A549 (cell line): Measurements from ENCODE around the gene CTNNBIP1. TPM values are rescaled to one million over a fixed set of nuclear protein-coding genes. Genes with fewer than 3 reads are reported as not detected.

Experiments used
- ATAC-seq, 2 experiments: fragments of 200-7000 bp in 1 of 2; fragments of >200 bp in 1 of 2; cut with Nextera tagmentation in 1 of 2; cut with Tn5 transposase in 1 of 2; 3 replicates each; pipeline versions ENCODE4 v1.8.0 to v1.9.1; 2018 to 2020; ENCODE audit warnings: mild to moderate bottlenecking in 1 of 2, moderate library complexity in 1 of 2
- CTCF ChIA-PET: fragments of 300-600 bp; sonication (Branson Sonifier 250); formaldehyde crosslinking; extraction: SDS; loops from one replicate; lab custom pipeline; 2021; ENCODE audit warnings: antibody characterized with exemption, inconsistent platforms; lab: Yijun Ruan, JAX
- POLR2A ChIA-PET: fragments of 350-600 bp; formaldehyde crosslinking; extraction: SDS; loops from one replicate; lab custom pipeline; 2021; ENCODE audit warnings: antibody characterized with exemption, inconsistent platforms; lab: Yijun Ruan, JAX
- DNase-seq, 2 experiments: peaks; one replicate each; pipeline versions ENCODE4 v3.0.0 to v3.0.0-alpha.2; 2011 to 2016; ENCODE audit warnings: low read depth in 1 of 2, low spot score in 1 of 2
- FAIRE-seq: peaks from 2 replicates; lab custom pipeline; 2011; peaks lifted over from hg19 to GRCh38; lab: Jason Lieb, UNC
- H3K27ac ChIP-seq, 2 experiments: fragments of >200 bp; sonication (Bioruptor Twin); formaldehyde crosslinking; 3 replicates each; pipeline ENCODE4 v1.5.1; 2016 to 2017
- H3K4me1 ChIP-seq: fragments of >200 bp; sonication (Bioruptor Twin); formaldehyde crosslinking; 3 replicates; pipeline ENCODE4 v1.6.1; 2016
- H3K4me2 ChIP-seq: fragments of >200 bp; sonication (Bioruptor Twin); formaldehyde crosslinking; 3 replicates; pipeline ENCODE4 v1.6.1; 2016
- H3K4me3 ChIP-seq: fragments of >200 bp; sonication (Bioruptor Twin); formaldehyde crosslinking; 3 replicates; pipeline ENCODE4 v1.5.1; 2016
- H3K9me3 ChIP-seq: fragments of >200 bp; sonication (Bioruptor Twin); formaldehyde crosslinking; 3 replicates; pipeline ENCODE4 v1.6.1; 2016
- BHLHE40 ChIP-seq: IDR thresholded peaks from 2 replicates; pipeline ENCODE4 v1.6.1; 2012; ENCODE audit warnings: low read depth, low read length, inconsistent platforms
- CHD2 ChIP-seq: fragments of 150-350 bp; IDR thresholded peaks from 2 replicates; pipeline ENCODE4 v1.6.1; 2014; ENCODE audit warnings: low read length; ENCODE audit not compliant: partially characterized antibody
- EHF ChIP-seq: fragments of 250-450 bp; sonication (Bioruptor Pico); IDR thresholded peaks from 2 replicates; pipeline ENCODE4 v1.5.0; 2020; ENCODE audit warnings: mild to moderate bottlenecking
- EHMT2 ChIP-seq: fragments of 200-600 bp; sonication (generic); IDR thresholded peaks from 2 replicates; pipeline ENCODE4 v1.6.1; 2016; ENCODE audit warnings: antibody characterized with exemption, low read depth, mild to moderate bottlenecking, moderate library complexity
- EP300 ChIP-seq, 2 experiments: fragments of >200 bp; sonication (Bioruptor Twin); formaldehyde crosslinking; IDR thresholded peaks; 2 replicates in 1 of 2; 3 replicates in 1 of 2; pipeline ENCODE4 v1.6.1; 2016 to 2017
- FOSB ChIP-seq: fragments of 250-450 bp; sonication (Bioruptor Pico); IDR thresholded peaks from 2 replicates; pipeline ENCODE4 v1.5.0; 2020; ENCODE audit warnings: mild to moderate bottlenecking, moderate library complexity
- HDAC2 ChIP-seq: fragments of 200-600 bp; sonication (generic); IDR thresholded peaks from 2 replicates; pipeline ENCODE4 v1.6.1; 2016
- HOXA7 ChIP-seq: fragments of 250-450 bp; sonication (Bioruptor Pico); IDR thresholded peaks from 2 replicates; pipeline ENCODE4 v1.5.0; 2020; ENCODE audit warnings: mild to moderate bottlenecking, moderate library complexity
- JUN ChIP-seq, 2 experiments: fragments of >200 bp; sonication (Bioruptor Twin); formaldehyde crosslinking; IDR thresholded peaks; 2 replicates in 1 of 2; 3 replicates in 1 of 2; pipeline ENCODE4 v1.6.1; 2016 to 2017
- KDM1A ChIP-seq: fragments of 200-600 bp; sonication (generic); IDR thresholded peaks from 2 replicates; pipeline ENCODE4 v1.6.1; 2016; ENCODE audit warnings: low read depth, mild to moderate bottlenecking
- MAFK ChIP-seq: fragments of 450-650 bp; IDR thresholded peaks from 2 replicates; pipeline ENCODE4 v1.6.1; 2014; ENCODE audit not compliant: partially characterized antibody
- MAZ ChIP-seq: fragments of 150-350 bp; IDR thresholded peaks from 2 replicates; pipeline ENCODE4 v1.6.1; 2014; ENCODE audit warnings: antibody characterized with exemption, low read depth, low read length, borderline replicate concordance
- MYC ChIP-seq: IDR thresholded peaks from 2 replicates; pipeline ENCODE4 v1.6.1; 2012; ENCODE audit warnings: mild to moderate bottlenecking, inconsistent platforms, low read length, improper control_type of control experiment, borderline replicate concordance
- NPAS2 ChIP-seq: fragments of 250-450 bp; sonication (Bioruptor Pico); IDR thresholded peaks from 2 replicates; pipeline ENCODE4 v1.8.0; 2022; ENCODE audit warnings: mild to moderate bottlenecking, moderate library complexity, borderline replicate concordance
- POLR2A ChIP-seq: IDR thresholded peaks from 2 replicates; pipeline ENCODE4 v1.6.1; 2012; ENCODE audit warnings: mild to moderate bottlenecking, low read length
- SMC3 ChIP-seq: fragments of >200 bp; sonication (Bioruptor Twin); formaldehyde crosslinking; IDR thresholded peaks from 3 replicates; pipeline ENCODE4 v1.6.1; 2018; ENCODE audit warnings: inconsistent platforms
- TFCP2L1 ChIP-seq: fragments of 250-450 bp; sonication (Bioruptor Pico); IDR thresholded peaks from 2 replicates; pipeline ENCODE4 v1.5.0; 2021; ENCODE audit warnings: mild to moderate bottlenecking
- ZC3H11A ChIP-seq: fragments of 450-650 bp; IDR thresholded peaks from 2 replicates; pipeline ENCODE4 v1.6.1; 2014; ENCODE audit warnings: antibody characterized with exemption, mild to moderate bottlenecking
- WGBS: methylation state at CpG from one replicate; pipeline ENCODE4 v1.1.6; 2017; ENCODE audit errors: missing lambda C conversion rate; 5-methylcytosine and 5-hydroxymethylcytosine counted together
- polyA plus RNA-seq, 4 experiments: library from polyadenylated mRNA; depleted of rRNA in 3 of 4; stranded (reverse); fragments of >200 nt; fragmentation: RNase III in 1 of 4; extraction: RNeasy Plus Mini Kit Qiagen cat#74134 plus additional on column Dnase treatment in 1 of 4; gene quantifications; 2 replicates in 3 of 4; 3 replicates in 1 of 4; pipeline ENCODE4 v1.2.3, GENCODE V29; 2011 to 2017
- TF ChIP-seq, protein P1 (sequence below): fragments of >200 bp; sonication (Bioruptor Twin); formaldehyde crosslinking; IDR thresholded peaks from 3 replicates; pipeline ENCODE4 v1.5.1; 2016
- TF ChIP-seq, protein P2 (sequence below): fragments of 250-450 bp; sonication (Bioruptor Pico); IDR thresholded peaks from 2 replicates; pipeline ENCODE4 v1.5.0; 2021; ENCODE audit warnings: mild to moderate bottlenecking, moderate library complexity, borderline replicate concordance
- TF ChIP-seq, protein P3 (sequence below): fragments of 250-450 bp; sonication (Bioruptor Pico); IDR thresholded peaks from 2 replicates; pipeline ENCODE4 v1.5.0; 2020; ENCODE audit warnings: low read depth, mild to moderate bottlenecking, moderate library complexity
- TF ChIP-seq, protein P4 (sequence below): fragments of >200 bp; sonication (Bioruptor Twin); formaldehyde crosslinking; IDR thresholded peaks from 3 replicates; pipeline ENCODE4 v1.6.1; 2016

The CTNNBIP1 gene
- polyA plus RNA-seq, 2 of the 4 experiments (the other 2 are of a cell fraction), result 5.6 to 10.4 TPM

DNA sequence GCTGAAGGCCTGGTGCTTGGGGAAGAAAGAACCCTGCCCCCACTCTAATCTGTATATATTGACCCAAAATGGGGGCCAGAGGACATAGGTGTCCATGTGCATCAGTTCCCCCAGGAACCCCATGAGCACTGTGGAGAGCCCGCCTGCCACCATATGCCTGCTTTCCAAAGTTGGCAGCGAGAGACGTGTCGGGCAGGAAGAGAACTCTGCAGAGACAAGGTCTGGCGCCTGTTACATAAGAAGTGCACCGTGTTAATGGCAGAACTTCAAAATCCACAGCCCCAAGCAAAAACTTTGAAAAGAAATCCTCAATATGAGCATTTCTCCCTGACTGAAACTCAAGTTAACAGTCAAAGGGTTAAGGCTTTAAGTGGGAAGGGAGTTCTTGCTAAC, 8.0 kb downstream of the CTNNBIP1 start:
- WGBS, result 91% methylated on average over 6 of the region's 6 CpGs
- DNase-seq, result no peak
- no peak overlapping the region for H3K27ac ChIP-seq
- H3K4me1 ChIP-seq, result no peaks in the 10 kb centered on the region
- FAIRE-seq, result no peak
- no peak for ATAC-seq
- POLR2A ChIA-PET, result no interaction called here
- CTCF ChIA-PET, result interaction anchor here (1.7 kb wide), 1 partner anchor 9 kb away, joined by 4 read pairs; no protein-coding TSS in a partner anchor
- H3K4me2 ChIP-seq, result no peak overlapping the region
- TF ChIP-seq SMC3, result no peak
- H3K4me3 ChIP-seq, result no peak overlapping the region
- no peaks in the 10 kb centered on the region for H3K9me3 ChIP-seq

DNA sequence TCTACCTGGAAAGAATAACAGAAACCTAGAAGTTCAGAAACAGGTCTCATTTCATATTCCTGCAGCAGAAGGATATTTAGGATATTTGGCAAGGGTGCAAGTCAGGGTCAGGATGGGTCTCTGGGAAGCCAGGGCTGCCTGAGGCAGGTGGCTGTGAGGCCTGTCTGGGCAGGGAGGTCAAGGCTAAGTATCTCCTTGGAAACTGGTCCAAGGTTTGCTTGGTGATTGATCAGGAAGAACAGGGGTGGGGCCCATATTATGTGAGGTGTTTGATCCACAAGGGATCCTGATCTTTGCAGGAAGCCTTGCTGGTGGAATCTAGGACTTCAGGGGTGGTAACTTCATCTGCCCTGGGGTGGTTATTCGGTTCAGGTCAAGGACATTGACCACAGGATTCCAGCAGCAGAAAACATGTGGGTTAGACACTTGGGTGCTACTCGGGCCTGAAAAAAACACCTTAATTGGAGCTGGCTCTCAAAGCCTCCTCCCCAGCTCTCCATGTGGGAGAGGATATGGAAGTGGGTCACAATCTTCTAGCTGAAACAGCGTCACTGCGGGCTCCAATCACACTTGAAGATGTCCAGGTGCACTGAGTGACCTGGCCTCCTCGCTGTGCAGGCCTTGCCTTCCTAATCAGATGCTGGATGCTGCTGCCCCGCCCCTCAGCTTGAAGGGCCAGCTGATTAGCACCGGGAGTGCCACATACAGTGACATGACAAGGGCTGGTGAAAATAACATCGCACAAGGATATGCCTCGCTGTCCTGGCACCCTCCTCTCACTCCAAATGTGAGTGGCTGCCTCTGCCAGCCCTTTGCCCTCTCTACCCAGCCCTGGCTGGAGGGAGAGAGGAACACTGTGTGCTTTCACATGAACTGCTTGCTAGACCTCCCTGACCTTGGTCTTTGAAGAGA, 8.7 kb downstream of the CTNNBIP1 start:
- no peak overlapping the region for H3K4me3 ChIP-seq
- POLR2A ChIA-PET, result interaction anchor here (1.0 kb wide), 1 partner anchor 10 kb away, joined by 3 read pairs; no protein-coding TSS in a partner anchor
- DNase-seq (no peak), ATAC-seq (no peak)
- H3K9me3 ChIP-seq, result no peaks in the 10 kb centered on the region
- 76% methylated on average over 5 of the region's 9 CpGs for WGBS
- no peak overlapping the region for H3K4me2 ChIP-seq
- no peak overlapping the region for H3K27ac ChIP-seq
- CTCF ChIA-PET, result interaction anchor here (1.7 kb wide), 1 partner anchor 8 kb away, joined by 4 read pairs; no protein-coding TSS in a partner anchor
- TF ChIP-seq, protein P1, sequence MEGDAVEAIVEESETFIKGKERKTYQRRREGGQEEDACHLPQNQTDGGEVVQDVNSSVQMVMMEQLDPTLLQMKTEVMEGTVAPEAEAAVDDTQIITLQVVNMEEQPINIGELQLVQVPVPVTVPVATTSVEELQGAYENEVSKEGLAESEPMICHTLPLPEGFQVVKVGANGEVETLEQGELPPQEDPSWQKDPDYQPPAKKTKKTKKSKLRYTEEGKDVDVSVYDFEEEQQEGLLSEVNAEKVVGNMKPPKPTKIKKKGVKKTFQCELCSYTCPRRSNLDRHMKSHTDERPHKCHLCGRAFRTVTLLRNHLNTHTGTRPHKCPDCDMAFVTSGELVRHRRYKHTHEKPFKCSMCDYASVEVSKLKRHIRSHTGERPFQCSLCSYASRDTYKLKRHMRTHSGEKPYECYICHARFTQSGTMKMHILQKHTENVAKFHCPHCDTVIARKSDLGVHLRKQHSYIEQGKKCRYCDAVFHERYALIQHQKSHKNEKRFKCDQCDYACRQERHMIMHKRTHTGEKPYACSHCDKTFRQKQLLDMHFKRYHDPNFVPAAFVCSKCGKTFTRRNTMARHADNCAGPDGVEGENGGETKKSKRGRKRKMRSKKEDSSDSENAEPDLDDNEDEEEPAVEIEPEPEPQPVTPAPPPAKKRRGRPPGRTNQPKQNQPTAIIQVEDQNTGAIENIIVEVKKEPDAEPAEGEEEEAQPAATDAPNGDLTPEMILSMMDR, result no peak
- TF ChIP-seq HOXA7 (CRISPR knock-in tag) (no peak), ZC3H11A (no peak), FOSB (CRISPR knock-in tag) (no peak), NPAS2 (CRISPR knock-in tag) (no peak), EHF (CRISPR knock-in tag) (no peak), KDM1A (no peak), EP300 (IDR thresholded peaks at IDR 0.05) (no peak), CHD2 (no peak)
- TF ChIP-seq, protein P2, sequence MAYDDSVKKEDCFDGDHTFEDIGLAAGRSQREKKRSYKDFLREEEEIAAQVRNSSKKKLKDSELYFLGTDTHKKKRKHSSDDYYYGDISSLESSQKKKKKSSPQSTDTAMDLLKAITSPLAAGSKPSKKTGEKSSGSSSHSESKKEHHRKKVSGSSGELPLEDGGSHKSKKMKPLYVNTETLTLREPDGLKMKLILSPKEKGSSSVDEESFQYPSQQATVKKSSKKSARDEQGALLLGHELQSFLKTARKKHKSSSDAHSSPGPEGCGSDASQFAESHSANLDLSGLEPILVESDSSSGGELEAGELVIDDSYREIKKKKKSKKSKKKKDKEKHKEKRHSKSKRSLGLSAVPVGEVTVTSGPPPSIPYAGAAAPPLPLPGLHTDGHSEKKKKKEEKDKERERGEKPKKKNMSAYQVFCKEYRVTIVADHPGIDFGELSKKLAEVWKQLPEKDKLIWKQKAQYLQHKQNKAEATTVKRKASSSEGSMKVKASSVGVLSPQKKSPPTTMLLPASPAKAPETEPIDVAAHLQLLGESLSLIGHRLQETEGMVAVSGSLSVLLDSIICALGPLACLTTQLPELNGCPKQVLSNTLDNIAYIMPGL (CRISPR knock-in tag), result no peak
- TF ChIP-seq, all 56 proteins: peak for 0
- H3K4me1 ChIP-seq, result no peaks in the 10 kb centered on the region
- no peak for FAIRE-seq

DNA sequence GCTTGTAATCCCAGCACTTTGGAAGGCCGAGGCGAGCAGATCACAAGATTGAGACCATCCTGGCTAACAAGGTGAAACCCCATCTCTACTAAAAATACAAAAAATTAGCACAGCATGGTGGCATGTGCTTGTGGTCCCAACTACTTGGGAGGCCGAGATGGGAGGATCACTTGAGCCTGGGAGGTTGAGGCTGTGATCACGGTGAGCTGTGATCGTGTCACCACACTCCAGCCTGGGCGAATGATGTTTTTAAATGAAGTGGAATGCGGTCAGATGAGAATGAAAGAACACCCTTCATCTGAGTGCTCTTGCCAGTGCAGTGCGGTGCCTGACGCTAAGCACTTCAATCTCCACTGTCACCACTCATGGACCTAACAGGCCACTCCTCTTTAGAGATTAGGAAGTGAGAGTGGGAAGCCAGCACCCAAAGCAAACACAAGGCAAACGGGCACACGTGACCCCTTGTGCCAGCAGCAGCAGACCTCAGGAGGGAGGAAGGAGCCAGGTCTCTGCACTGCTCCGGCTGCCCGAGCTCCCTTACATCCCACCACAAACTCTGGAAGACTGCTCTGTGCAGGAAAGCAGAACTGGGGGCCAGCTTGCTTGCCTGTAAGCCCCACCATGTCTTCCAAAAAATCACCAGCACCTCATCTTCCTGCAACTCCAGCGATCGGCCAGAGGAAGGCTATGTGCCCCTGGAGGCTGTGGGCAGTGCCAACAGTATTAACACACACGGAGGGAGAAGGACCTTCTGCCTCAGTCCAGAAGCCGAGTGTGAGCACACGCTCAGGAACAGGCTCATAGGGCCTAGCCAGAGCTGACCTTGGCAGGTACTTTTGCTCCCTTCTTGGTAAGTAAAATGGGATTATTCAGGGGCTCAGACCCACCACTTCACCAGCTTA, 9.7 kb downstream of the CTNNBIP1 start:
- ATAC-seq (peak; percentile 13 to 44; a peak in 4 of 6 replicates), DNase-seq (no peak), FAIRE-seq (no peak)
- Histone ChIP-seq H3K27ac (no peak overlapping the region), H3K9me3 (no peaks in the 10 kb centered on the region), H3K4me2 (no peak overlapping the region), H3K4me1 (no peaks in the 10 kb centered on the region), H3K4me3 (no peak overlapping the region)
- POLR2A ChIA-PET, result interaction anchor here (1.0 kb wide), 1 partner anchor 11 kb away, joined by 3 read pairs; no protein-coding TSS in a partner anchor
- CTCF ChIA-PET, result interaction anchor here (1.4 kb wide), 1 partner anchor 42 kb away, joined by 7 read pairs; no protein-coding TSS in a partner anchor
- WGBS, result 88% methylated on average over 12 of the region's 18 CpGs
- TF ChIP-seq POLR2A, result no peak
- no peak for TF ChIP-seq MAZ
- no peak for TF ChIP-seq FOSB (CRISPR knock-in tag)
- TF ChIP-seq MAFK, result no peak
- TF ChIP-seq ZC3H11A, result no peak
- TF ChIP-seq, protein P2 (CRISPR knock-in tag), result no peak
- TF ChIP-seq TFCP2L1 (CRISPR knock-in tag), result no peak
- TF ChIP-seq SMC3, result no peak
- TF ChIP-seq, protein P3, sequence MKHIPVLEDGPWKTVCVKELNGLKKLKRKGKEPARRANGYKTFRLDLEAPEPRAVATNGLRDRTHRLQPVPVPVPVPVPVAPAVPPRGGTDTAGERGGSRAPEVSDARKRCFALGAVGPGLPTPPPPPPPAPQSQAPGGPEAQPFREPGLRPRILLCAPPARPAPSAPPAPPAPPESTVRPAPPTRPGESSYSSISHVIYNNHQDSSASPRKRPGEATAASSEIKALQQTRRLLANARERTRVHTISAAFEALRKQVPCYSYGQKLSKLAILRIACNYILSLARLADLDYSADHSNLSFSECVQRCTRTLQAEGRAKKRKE, result no peak
- no peak for TF ChIP-seq EHMT2
- no peak for TF ChIP-seq MYC
- no peak for TF ChIP-seq JUN (IDR thresholded peaks at IDR 0.05)
- no peak for TF ChIP-seq BHLHE40
- TF ChIP-seq HDAC2, result no peak
- TF ChIP-seq, protein P4, sequence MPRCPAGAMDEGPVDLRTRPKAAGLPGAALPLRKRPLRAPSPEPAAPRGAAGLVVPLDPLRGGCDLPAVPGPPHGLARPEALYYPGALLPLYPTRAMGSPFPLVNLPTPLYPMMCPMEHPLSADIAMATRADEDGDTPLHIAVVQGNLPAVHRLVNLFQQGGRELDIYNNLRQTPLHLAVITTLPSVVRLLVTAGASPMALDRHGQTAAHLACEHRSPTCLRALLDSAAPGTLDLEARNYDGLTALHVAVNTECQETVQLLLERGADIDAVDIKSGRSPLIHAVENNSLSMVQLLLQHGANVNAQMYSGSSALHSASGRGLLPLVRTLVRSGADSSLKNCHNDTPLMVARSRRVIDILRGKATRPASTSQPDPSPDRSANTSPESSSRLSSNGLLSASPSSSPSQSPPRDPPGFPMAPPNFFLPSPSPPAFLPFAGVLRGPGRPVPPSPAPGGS, result no peak
- TF ChIP-seq CHD2, result no peak
